GM21619 (cell line): Measurements from ENCODE around the gene ARIH1.

ENCODE experiments used
- ATAC-seq: cut with Tn5 transposase; IDR thresholded peaks from one replicate; pipeline ENCODE4 v1.9.1; 2021; ENCODE audit not compliant: unreplicated experiment

ARIH1 gene

GRCh38 chr15:72536506-72536905 lies 62.4 kb downstream of the ARIH1 start:
- ATAC-seq, result no peak

- ATAC-seq, result no peak
These were observed 64.8 kb downstream of the ARIH1 start for GRCh38 chr15:72538931-72539330.

GRCh38 chr15:72540606-72541237 lies 66.6 kb downstream of the ARIH1 start:
- ATAC-seq, result no peak

- no peak for ATAC-seq
These were observed 67.5 kb downstream of the ARIH1 start for GRCh38 chr15:72541674-72542073.

DNA sequence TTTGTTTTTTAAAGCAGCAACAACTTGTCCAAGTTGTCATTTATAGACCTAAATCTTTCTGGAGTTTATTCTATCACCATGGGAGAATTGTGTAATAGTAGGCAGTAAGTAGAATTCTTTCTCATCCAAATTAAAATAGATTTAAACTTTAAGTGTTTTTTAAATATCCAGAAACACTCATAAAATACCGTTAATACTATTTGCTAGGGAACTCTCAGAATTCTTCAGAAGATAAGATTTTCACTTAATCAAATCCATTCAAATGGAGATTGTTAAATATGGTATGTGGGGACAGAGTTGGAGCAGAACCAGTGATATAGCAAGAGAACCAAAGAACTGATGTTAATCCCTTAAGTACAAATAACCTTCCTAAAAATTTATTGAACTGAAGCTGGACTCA lies 71.0 kb downstream of the ARIH1 start:
- no peak for ATAC-seq

GRCh38 chr15:72554471-72555425 lies 80.6 kb downstream of the ARIH1 start:
- ATAC-seq, result no peak

DNA sequence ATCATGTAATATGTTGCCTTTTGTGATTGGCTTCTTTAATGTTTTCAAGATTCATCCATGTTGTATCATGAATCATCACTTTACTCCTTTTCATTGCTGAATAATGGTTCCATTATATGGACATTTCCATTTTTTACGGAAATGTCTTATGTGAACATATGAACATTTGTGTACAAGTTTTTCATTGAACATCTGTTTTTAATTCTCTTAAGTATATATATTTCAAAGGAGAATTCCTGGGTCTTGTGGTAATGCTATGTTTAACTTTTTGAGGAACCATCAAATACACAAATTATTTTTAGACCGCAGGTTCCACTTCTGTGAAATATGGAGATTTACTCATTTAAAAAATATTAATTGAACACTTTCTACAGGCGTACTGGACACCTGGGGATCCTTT lies 85.7 kb downstream of the ARIH1 start:
- ATAC-seq, result no peak

GRCh38 chr15:72560458-72560857 lies 86.3 kb downstream of the ARIH1 start:
- ATAC-seq, result no peak

DNA sequence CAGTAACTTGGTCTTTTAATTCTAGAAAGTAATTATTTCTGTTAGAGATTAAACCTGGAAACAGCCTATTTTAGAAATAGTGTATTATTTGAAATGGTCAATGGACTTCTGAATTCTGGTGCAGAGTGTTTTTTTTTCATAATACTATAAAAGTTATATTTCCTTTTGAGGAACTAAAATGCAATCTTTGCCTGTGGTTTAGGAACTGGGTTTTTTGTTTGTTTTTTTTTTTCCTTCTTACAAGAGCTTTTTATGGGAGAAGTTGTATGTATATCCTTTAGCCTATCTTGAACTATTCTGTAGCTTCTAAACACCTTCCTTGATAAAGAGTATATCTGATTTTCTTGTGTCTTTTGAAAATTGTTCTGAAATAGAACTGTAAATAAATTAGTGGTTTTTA lies 88.3 kb downstream of the ARIH1 start:
- ATAC-seq, result no peak

DNA sequence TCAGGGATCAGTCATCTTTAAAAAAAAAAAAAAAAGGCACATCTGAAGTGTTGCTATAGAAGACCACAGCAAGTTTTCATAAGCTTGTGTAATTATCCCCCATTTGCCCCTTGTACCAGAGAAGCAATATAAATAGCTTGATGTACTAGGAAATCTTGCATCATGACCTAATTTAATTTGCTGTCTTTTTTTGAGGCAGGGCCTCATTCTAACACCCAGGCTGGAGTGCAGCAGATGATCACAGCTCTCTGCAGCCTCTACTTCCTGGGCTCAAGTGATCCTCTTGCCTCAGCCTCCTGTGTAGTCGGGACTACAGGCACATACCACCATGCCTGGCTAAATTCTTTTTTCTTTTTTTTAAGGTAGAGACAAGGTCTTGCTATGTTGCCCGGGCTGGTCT lies 88.7 kb downstream of the ARIH1 start:
- no peak for ATAC-seq

DNA sequence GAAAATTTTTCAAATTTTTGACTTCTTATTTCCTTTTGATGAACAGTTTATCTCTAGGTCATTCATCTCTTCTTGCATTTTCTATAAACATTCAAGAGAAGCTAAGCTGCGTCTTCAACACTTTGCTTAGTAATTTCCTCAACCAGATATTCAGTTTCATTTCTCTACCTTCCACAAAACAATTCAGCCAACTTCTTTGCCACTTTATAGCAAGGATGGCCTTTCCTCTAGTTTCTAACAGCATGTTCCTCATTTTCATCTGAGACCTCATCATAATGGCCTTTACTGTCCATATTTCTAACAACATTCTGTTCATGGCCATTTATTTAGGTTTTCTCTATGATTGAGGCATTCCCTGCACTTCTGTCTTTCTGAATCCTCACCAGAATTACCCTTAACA lies 90.0 kb downstream of the ARIH1 start:
- no peak for ATAC-seq

- no peak for ATAC-seq
These were observed 92.8 kb downstream of the ARIH1 start for GRCh38 chr15:72566973-72567372.

- no peak for ATAC-seq
These were observed 95.9 kb downstream of the ARIH1 start for GRCh38 chr15:72570059-72570458.

DNA sequence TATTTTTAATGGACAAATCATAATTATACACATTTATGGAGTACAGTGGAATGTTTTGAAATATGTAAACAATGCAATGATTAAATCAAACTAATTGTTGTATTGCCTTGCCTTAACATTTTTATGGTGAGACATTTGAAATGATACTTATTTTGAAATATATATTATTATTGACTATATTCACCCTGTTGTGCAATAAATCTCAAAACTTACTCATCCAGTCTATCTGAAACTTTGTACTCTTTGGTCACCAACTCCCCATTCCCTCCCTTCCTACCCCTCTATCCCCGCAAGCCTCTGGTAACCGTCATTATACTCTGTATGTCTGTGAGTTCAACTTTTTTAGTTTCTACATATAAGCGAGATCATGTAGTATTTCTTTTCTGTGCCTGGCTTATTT lies 105.7 kb downstream of the ARIH1 start:
- no peak for ATAC-seq

- no peak for ATAC-seq
These were observed 109.9 kb downstream of the ARIH1 start for GRCh38 chr15:72584006-72584405.

DNA sequence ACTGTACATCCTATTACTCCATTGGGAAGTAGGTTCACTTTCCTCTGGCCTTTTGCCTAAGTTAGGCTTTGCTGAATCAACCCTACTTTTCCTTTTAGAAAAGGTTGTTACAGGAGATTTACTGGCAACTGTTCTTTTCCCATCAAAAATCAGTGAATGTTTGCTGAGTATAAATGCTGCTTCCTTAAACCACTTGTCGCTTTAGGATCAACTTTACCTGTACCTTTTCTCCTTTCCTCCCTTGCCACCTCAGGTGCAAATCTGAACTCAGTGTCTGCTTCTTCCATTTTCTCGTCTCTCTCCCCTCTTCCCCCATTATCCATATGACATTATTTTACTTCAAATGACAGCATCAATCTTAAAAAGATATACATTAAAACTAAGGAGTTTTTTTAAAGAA lies 110.9 kb downstream of the ARIH1 start:
- ATAC-seq, result no peak

DNA sequence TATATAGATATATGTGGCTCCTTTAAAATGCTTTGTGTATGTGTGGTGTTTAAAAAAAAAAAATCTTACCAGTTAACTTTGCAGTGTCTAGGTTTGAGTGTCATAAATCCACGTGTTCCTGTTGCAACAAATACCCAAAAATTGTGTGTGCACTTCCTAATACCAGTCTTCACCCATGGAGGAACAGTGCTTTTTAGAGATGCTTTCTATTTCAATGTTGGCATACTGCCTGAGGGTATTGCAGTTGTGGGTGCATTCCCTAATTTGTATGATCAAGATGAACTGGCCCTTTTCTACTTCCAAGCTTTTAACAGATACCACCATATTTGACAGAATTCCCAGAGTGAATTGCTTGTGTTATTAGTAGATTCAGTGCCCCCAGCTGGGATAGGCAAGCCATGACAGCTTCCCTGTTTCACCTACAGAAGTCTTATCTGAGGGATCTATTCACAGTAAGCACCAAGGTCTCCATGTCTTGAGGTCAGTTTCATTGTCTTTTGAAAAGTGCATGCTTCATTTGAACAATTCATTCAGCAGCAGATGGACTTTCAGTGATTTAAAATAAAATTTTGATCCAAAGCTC lies 111.4 kb downstream of the ARIH1 start:
- ATAC-seq, result no peak

DNA sequence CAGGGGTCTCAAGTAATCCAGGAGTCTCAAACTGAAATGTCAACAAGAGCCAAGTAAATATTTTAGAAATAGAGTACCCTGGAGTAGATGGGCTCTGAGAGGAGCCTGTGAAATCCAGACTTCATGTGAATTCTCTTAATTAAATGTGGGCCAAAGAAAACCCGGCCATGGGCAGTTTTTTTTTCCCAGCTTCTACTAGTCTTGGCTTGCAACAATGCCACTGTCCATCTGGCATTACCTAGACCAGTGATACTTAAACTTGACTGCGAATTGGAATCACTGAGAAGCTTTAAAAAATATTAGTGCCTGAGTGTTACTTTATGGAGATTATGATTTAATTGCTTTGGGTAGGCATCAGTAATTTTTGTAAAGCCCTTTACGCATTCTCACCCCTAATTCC lies 114.0 kb downstream of the ARIH1 start:
- no peak for ATAC-seq

DNA sequence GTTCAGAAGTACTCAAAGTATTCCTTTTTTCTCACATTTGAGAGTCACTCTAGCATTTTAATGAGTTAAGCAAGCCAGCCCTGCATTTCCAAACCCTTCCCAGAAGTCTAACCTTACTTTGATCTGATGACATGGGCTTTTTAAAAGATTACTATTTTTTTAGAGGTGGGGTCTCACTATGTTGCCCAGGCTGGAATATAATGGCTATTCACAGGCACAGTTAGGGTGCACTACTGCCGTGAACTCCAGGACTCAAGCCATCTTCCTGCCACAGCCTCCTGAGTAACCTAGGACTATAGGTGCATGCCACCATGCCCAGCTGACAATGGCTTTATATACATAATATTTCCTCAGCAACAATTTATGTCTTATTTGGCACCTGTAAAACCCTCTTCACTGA lies 116.3 kb downstream of the ARIH1 start:
- ATAC-seq, result no peak

DNA sequence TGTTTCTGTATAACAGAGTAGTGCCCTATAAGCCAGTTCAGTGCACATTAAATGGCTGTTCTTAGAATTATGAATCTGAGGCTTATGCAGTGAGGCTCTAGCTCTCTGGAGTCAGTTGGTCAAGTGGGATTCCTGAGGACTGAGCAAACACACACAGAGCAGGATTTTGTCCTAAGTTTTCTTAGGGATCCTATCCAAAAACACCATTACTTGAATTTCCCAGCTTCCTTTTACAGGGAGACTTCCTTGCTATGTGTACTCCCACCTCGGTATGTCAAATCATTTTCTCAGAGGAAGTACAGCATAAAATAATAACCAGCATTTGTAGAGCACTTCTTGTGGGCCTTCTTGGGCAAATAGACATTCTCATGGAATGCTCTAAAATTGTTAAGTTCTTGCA lies 117.2 kb downstream of the ARIH1 start:
- no peak for ATAC-seq

GRCh38 chr15:72592097-72592496 lies 118.0 kb downstream of the ARIH1 start:
- ATAC-seq, result no peak

- ATAC-seq, result no peak
These were observed 118.5 kb downstream of the ARIH1 start for GRCh38 chr15:72592676-72593075.
